Activated naive CD4-positive, alpha-beta T cell treated with anti-CD3 and anti-CD28 coated beads, Interleukin-2, amount 50 U/mL, for 16 hours (primary cell): ENCODE data around the gene FAM151A.
A peak's percentile ranks its signal among the peaks of the same experiment; 100 is the strongest.

Experiments
- DNase-seq: peaks from one replicate; pipeline ENCODE4 v3.0.0-alpha.2; 2020

The FAM151A gene

DNA sequence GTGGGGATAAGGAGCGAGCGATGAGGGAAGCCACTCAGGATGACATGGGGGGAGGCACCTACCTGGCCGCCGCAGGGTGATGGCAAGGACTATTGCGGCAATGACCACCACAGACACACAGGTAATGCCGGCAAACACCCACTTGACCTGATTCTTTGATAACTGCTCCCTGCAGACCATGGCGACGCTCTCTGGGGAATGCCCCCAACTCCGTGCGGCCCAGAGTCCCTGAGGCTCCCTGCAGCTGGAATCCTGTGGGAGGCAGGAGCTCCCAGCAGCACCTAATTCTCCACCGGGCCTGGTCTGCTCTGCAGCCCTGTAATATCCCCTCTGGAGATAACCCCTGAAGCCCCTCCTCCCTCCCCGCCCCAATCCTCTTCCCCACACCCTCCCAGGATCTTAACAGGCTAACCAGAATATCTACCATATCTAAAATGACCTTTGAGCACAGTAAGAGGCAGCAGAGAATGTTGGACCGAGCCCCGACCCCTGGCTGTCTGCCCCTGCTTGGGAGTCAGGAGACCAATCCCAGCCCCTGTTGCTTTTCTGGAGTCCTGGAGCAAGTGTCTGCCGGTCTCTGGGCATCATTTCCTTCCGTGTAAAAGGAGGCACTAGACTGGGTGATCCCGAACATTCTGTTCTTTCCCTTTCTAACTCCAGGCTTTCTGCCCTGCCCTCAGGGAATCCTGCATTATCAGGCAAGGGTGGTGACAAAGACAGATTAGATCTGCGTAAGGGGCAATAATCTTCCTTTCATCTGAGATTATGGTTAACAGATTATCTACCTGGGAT, at the start of gene FAM151A:
TSS of gene FAM151A (minus strand) at position 310 of the 792 bp plus-strand sequence. CDS start at position 180, 130 bp downstream.
- DNase-seq, result no peak

GRCh38 chr1:54671985-54672608, 48.8 kb upstream of the FAM151A start:
- peak; percentile 64 for DNase-seq

GRCh38 chr1:54668567-54668966, 45.2 kb upstream of the FAM151A start:
- DNase-seq, result no peak

DNA sequence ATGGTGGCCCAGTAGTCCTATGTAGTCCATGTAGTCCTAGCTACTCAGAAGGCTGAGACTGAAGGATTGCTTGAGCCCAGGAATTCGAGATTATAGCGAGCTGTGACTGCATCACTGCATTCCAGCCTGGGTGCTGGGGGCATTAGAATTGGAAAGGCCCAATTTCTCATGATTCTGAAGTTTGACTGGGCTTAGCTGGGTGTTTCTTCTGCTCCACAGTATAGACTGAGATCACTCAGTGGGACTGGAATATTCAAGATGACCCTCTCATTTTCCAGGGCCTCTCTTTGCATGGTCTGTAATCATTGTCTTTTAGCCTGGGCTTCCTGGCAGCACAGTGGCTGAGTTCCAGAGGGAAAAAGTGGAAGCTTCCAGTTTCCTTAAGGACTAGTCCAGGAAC, 44.5 kb upstream of the FAM151A start:
- DNase-seq, result no peak

- no peak for DNase-seq
Observed at GRCh38 chr1:54666333-54666732, 43.0 kb upstream of the FAM151A start.

DNA sequence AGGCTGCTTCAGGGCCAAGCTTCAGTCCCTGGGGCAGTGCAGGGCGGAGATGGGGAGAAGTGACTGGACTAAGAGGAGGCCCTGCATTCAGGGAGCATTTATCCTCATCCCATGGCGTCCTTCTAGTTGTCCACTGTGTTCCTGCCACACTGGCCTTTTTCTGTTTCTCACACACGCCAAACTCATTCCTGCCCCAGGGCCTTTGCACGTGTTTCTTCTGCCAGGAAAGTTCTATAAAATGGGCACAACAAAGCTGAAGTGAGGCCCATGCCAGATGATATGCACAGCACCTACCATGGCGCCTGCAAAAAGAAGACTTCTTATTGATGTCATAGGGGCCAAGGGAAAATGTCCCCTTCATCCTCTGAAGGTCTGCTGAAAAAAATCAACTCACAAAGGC, 42.5 kb upstream of the FAM151A start:
- DNase-seq, result no peak

DNA sequence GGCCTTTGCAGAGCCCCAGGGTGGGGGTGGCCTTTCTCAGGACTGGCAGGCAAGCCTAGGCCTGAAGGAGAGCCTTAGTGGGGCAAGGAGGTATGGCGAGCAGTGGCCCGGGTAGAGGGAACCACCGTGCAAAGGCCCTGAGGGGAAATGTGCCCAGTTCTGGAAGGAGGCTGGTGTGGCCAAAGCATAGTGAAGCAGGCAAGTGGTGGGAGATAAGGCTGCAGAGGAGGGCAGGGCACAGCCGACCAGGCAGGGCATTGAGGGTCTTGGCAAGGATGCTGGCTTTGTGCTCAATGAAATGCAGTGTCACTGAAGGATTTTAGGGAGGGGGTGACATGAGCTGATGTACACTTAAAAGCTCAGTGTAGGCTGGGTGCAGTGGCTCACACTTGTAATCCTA, 41.0 kb upstream of the FAM151A start:
- DNase-seq, result no peak

- DNase-seq, result no peak
Observed at GRCh38 chr1:54663725-54664124, 40.4 kb upstream of the FAM151A start.

DNA sequence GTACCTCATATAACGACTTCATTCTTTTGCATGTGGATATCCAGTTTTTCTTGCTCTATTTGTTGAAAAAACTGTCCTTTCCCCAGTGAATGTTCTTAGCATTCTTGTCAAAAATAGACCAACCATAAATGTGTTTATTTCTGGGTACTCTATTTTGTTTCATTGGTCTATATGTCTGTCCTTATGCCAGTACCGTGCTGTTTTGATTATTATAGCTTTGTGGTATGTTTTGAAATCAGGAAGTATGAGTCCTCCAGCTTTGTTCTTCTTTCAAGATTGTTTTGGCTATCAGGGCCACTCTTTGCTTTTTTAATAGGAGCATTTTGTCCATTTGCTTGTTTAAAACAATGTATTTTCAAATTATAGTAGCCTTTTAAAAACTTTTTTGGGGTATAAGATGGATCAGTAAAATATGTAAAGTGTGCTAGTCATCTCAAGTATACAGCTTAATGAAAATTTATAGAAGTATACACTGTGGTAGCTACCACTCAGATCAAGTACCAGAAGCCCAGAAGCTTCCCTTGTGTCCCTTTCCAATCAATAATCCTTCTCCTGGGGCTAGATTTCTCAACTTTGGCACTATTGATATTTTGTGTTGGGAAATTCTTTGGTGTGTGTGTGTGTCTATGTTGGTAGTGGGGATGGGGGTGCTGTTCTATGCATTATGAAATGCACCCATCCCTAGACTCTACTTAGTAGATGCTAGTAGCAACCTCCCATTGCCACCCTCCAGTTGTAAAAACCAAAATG, 35.0 kb upstream of the FAM151A start:
- DNase-seq, result no peak

GRCh38 chr1:54653036-54653435, 29.7 kb upstream of the FAM151A start:
- no peak for DNase-seq

GRCh38 chr1:54652168-54652567, 28.8 kb upstream of the FAM151A start:
- no peak for DNase-seq

DNA sequence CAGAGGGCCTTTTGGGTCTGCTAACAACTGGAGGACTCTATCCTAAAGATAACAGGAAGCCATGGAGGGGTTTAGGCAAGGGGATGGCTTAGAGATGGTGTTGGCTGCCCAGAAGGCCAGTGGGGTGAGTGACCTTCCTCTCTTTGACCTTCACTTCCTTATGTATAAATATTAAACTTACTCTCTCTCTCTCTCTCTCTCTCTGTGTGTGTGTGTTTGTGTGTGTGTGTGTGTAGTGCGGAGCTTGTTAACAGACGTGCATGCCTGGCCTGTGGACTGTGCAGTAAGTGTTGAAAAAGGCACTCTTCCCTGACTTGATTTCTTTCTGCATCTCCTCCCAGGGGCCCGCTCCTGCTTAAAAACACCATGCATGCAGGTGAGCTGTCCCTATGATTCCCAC, 28.3 kb upstream of the FAM151A start:
- no peak for DNase-seq

DNA sequence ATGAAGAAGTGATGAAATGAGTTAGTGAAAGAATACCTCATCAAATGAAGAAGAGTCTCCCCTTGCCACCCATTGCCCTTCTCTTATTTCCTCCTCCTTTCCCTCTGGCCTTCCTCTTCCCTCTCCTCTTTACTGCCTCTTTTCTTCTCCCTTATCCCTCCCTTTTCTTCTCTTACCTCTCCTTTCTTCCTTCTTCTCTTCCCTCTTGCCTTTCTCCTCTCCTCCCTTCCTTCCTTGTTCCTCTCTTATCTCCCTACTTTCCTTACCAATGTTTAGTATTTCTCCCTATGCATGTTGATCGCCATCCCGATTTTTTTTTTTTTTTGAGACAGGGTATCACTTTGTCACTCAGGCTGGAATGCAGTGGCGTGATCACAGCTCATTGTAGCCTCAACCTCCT, 27.1 kb upstream of the FAM151A start:
- no peak for DNase-seq

GRCh38 chr1:54649921-54650320, 26.6 kb upstream of the FAM151A start:
- DNase-seq, result no peak

DNA sequence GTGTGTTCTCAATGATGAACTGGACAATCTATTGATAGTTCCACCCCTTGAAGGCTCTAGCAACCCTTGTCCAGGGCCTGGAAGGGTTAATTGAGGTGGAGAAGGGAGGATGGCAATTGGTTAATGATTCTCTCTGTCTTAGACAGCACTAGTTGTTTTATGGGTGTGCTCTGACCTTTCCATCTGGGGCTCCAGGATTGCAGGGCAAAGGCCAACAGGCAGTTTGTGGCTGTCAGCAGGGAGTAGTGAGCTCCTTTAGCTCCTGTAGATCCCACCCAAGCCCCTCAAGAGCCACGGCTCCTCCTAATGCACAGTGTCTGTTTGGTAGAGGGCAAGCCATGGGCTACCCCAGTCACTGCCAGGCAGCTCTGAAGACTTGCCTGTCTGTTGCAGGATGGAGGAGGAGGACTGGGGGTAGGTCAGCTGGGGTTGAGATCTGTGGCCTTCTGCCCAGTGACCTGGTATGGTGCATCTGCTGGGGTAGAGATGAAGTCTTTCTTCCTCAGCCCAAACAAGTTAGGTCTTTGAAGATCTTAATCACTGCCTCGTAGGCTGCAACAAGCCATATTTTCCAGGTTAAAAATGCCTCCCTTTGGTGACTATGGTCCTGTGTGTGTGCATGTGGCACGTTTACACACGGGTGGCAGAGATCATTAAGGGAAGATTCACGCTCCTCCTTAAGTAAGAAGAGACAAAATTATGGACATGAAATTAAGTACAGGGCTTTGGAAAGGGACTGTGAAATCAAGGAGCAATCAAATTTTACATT, 26.0 kb upstream of the FAM151A start:
- DNase-seq, result no peak

DNA sequence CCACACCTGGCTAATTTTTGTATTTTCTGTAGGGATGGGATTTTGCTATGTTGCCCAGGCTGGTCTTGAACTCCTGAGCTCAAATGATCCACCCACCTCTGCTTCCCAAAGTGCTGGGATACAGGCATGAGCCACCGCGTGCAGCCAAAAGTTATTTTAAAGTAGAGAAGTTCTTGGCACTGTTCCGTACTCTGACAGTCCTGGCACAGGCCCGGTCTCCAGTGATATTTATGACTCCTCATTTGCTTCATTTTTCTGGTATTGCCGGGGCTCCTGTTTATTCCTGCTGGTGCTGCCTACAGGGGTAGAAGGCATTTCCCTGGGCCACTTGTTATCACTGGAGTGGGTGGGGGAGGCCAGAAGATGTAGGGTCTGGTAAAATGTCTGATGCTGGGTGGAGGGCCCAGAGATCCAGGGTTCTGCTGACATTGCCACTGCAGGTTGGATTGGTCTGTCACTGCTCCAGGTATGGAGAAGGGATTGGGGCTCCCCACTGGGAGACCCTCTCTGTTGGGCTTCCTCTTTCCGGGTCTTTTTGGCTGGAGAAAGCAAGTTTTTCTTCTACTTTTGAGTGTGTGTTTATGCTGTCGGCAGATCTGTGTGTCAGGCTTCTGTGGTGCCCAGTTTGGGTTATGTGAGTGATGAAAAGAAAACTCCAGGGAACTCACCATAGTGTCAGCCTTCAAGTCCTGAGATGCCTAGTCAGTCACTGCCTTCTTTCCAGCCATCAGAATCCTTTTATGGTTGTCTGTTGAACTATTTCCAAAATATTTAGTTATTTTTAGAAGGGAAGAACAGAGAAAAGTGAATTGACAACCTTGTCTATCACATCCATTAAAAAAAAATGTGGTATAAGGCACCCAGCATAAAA, 22.7 kb upstream of the FAM151A start:
- no peak for DNase-seq

GRCh38 chr1:54643736-54644135, 20.4 kb upstream of the FAM151A start:
- DNase-seq, result no peak

- no peak for DNase-seq
Observed at GRCh38 chr1:54640863-54641836, 17.8 kb upstream of the FAM151A start, which contains the start of gene MROH7. Gene MROH7, plus strand, starts transcription at chr1:54641786. Its CDS starts 11,141 bp downstream, at chr1:54652927.

- DNase-seq, result no peak
Observed at GRCh38 chr1:54640361-54640760, 17.0 kb upstream of the FAM151A start.
